ENCODE data around the gene RUNX2.

RUNX2 gene

GRCh38 chr6:45439459-45439858 is 111.3 kb downstream of the RUNX2 start:
- POLR2A ChIA-PET, result no interaction called here
- CTCF ChIA-PET, result no interaction called here
- no peak for TF ChIP-seq TARDBP (IDR thresholded peaks at IDR 0.05)
- TF ChIP-seq CTBP1 (IDR thresholded peaks at IDR 0.05; ENCODE audit: borderline replicate concordance), result no peak
- TF ChIP-seq ZNF384 (IDR thresholded peaks at IDR 0.05), result no peak
- TF ChIP-seq HDGF (IDR thresholded peaks at IDR 0.05; ENCODE audit: borderline replicate concordance), result no peak
- no peak for TF ChIP-seq ELF4 (IDR thresholded peaks at IDR 0.05)
- TF ChIP-seq ARNT (IDR thresholded peaks at IDR 0.05), result no peak
- no peak for TF ChIP-seq SUZ12 (IDR thresholded peaks at IDR 0.05)
- no peak for TF ChIP-seq NFRKB (IDR thresholded peaks at IDR 0.05)
- TF ChIP-seq BHLHE40 (IDR thresholded peaks at IDR 0.05; ENCODE audit: borderline replicate concordance), result no peak
- TF ChIP-seq SP1 (IDR thresholded peaks at IDR 0.05), result no peak
- TF ChIP-seq LEF1 (IDR thresholded peaks at IDR 0.05; ENCODE audit: borderline replicate concordance), result no peak
- no peak for TF ChIP-seq FOXK2 (IDR thresholded peaks at IDR 0.05)
- no peak for TF ChIP-seq FOXA1 (IDR thresholded peaks at IDR 0.05)
- no peak for TF ChIP-seq FOXM1 (IDR thresholded peaks at IDR 0.05; ENCODE audit: borderline replicate concordance)
- no peak for TF ChIP-seq L3MBTL2 (conservative IDR thresholded peaks at IDR 0.05)
- no peak for TF ChIP-seq PKNOX1 (IDR thresholded peaks at IDR 0.05)
- DNase-seq (ENCODE audit: extremely low spot score), result no peak

- ChIA-PET CTCF (no interaction called here), POLR2A (no interaction called here)
- TF ChIP-seq TARDBP (IDR thresholded peaks at IDR 0.05), result no peak
- no peak for TF ChIP-seq NFRKB (IDR thresholded peaks at IDR 0.05)
- TF ChIP-seq LEF1 (IDR thresholded peaks at IDR 0.05; ENCODE audit: borderline replicate concordance), result no peak
- TF ChIP-seq BHLHE40 (IDR thresholded peaks at IDR 0.05; ENCODE audit: borderline replicate concordance), result no peak
- no peak for TF ChIP-seq FOXM1 (IDR thresholded peaks at IDR 0.05; ENCODE audit: borderline replicate concordance)
- no peak for TF ChIP-seq SUZ12 (IDR thresholded peaks at IDR 0.05)
- no peak for DNase-seq (ENCODE audit: extremely low spot score)
These were observed 111.8 kb downstream of the RUNX2 start for GRCh38 chr6:45439861-45440388.

- TF ChIP-seq HDGF (IDR thresholded peaks at IDR 0.05; ENCODE audit: borderline replicate concordance) (no peak), SP1 (IDR thresholded peaks at IDR 0.05) (no peak), L3MBTL2 (conservative IDR thresholded peaks at IDR 0.05) (no peak), NFRKB (IDR thresholded peaks at IDR 0.05) (no peak), BHLHE40 (IDR thresholded peaks at IDR 0.05; ENCODE audit: borderline replicate concordance) (no peak), ZNF384 (IDR thresholded peaks at IDR 0.05) (no peak), FOXK2 (IDR thresholded peaks at IDR 0.05) (no peak), SUZ12 (IDR thresholded peaks at IDR 0.05) (no peak), ELF4 (IDR thresholded peaks at IDR 0.05) (no peak), PKNOX1 (IDR thresholded peaks at IDR 0.05) (no peak), LEF1 (IDR thresholded peaks at IDR 0.05; ENCODE audit: borderline replicate concordance) (no peak)
- POLR2A ChIA-PET, result no interaction called here
- CTCF ChIA-PET, result no interaction called here
- DNase-seq (ENCODE audit: extremely low spot score), result no peak
These were observed 113.8 kb downstream of the RUNX2 start for GRCh38 chr6:45441851-45442453.

- TF ChIP-seq LEF1 (IDR thresholded peaks at IDR 0.05; ENCODE audit: borderline replicate concordance), result no peak
- TF ChIP-seq NFRKB (IDR thresholded peaks at IDR 0.05), result no peak
- no peak for TF ChIP-seq PKNOX1 (IDR thresholded peaks at IDR 0.05)
- no peak for TF ChIP-seq ARNT (IDR thresholded peaks at IDR 0.05)
- no peak for TF ChIP-seq L3MBTL2 (conservative IDR thresholded peaks at IDR 0.05)
- TF ChIP-seq HDGF (IDR thresholded peaks at IDR 0.05; ENCODE audit: borderline replicate concordance), result no peak
- no peak for TF ChIP-seq FOXM1 (IDR thresholded peaks at IDR 0.05; ENCODE audit: borderline replicate concordance)
- no peak for TF ChIP-seq SP1 (IDR thresholded peaks at IDR 0.05)
- no peak for TF ChIP-seq FOXA1 (IDR thresholded peaks at IDR 0.05)
- no peak for TF ChIP-seq CTBP1 (IDR thresholded peaks at IDR 0.05; ENCODE audit: borderline replicate concordance)
- no peak for TF ChIP-seq SUZ12 (IDR thresholded peaks at IDR 0.05)
- no peak for TF ChIP-seq ZNF384 (IDR thresholded peaks at IDR 0.05)
- no peak for TF ChIP-seq TARDBP (IDR thresholded peaks at IDR 0.05)
- no peak for TF ChIP-seq BHLHE40 (IDR thresholded peaks at IDR 0.05; ENCODE audit: borderline replicate concordance)
- TF ChIP-seq ELF4 (IDR thresholded peaks at IDR 0.05), result no peak
- no peak for TF ChIP-seq FOXK2 (IDR thresholded peaks at IDR 0.05)
- no peak for DNase-seq (ENCODE audit: extremely low spot score)
- POLR2A ChIA-PET, result no interaction called here
- CTCF ChIA-PET, result no interaction called here
These were observed 114.6 kb downstream of the RUNX2 start for GRCh38 chr6:45442716-45443115.

- TF ChIP-seq HDGF (IDR thresholded peaks at IDR 0.05; ENCODE audit: borderline replicate concordance) (no peak), CTBP1 (IDR thresholded peaks at IDR 0.05; ENCODE audit: borderline replicate concordance) (no peak), SP1 (IDR thresholded peaks at IDR 0.05) (no peak), FOXA1 (IDR thresholded peaks at IDR 0.05) (no peak), ARNT (IDR thresholded peaks at IDR 0.05) (no peak), PKNOX1 (IDR thresholded peaks at IDR 0.05) (no peak), L3MBTL2 (conservative IDR thresholded peaks at IDR 0.05) (no peak), SUZ12 (IDR thresholded peaks at IDR 0.05) (no peak), FOXM1 (IDR thresholded peaks at IDR 0.05; ENCODE audit: borderline replicate concordance) (no peak), TARDBP (IDR thresholded peaks at IDR 0.05) (no peak), LEF1 (IDR thresholded peaks at IDR 0.05; ENCODE audit: borderline replicate concordance) (no peak), ZNF384 (IDR thresholded peaks at IDR 0.05) (no peak), BHLHE40 (IDR thresholded peaks at IDR 0.05; ENCODE audit: borderline replicate concordance) (no peak), NFRKB (IDR thresholded peaks at IDR 0.05) (no peak), ELF4 (IDR thresholded peaks at IDR 0.05) (no peak), FOXK2 (IDR thresholded peaks at IDR 0.05) (no peak)
- DNase-seq (ENCODE audit: extremely low spot score), result no peak
- ChIA-PET CTCF (interaction anchor here (0.8 kb wide), 1 partner anchor 269 kb away, joined by 3 read pairs; no protein-coding TSS in a partner anchor), POLR2A (no interaction called here)
These were observed 117.2 kb downstream of the RUNX2 start for GRCh38 chr6:45445364-45445748.

Data from HEK293T (cell line).